HG02852 (cell line): Measurements from ENCODE around the gene CRHR2.
"Not testable (repeated sequence)": the region's sequence is repeated elsewhere in the genome, so short reads cannot be mapped to it uniquely, and the experiment has no call there.

Experiments used
- ATAC-seq: cut with Tn5 transposase; IDR thresholded peaks from one replicate; pipeline ENCODE4 v1.9.1; 2021; ENCODE audit warnings: mild to moderate bottlenecking, moderate library complexity; ENCODE audit not compliant: unreplicated experiment

Gene CRHR2

GRCh38 chr7:30682212-30683083, at the start of gene CRHR2:
Gene CRHR2 (minus strand): TSS chr7:30682456. CDS start chr7:30682280, 176 bp downstream.
- ATAC-seq = no peak

GRCh38 chr7:30731581-30731980, 49.3 kb upstream of the CRHR2 start:
- ATAC-seq = no peak

- no peak for ATAC-seq
Measured at GRCh38 chr7:30730996-30731395, 48.7 kb upstream of the CRHR2 start.

GRCh38 chr7:30730097-30730496, 47.8 kb upstream of the CRHR2 start:
- ATAC-seq = no peak

GRCh38 chr7:30729642-30730041, 47.4 kb upstream of the CRHR2 start:
- no peak for ATAC-seq

GRCh38 chr7:30728591-30729100, 46.4 kb upstream of the CRHR2 start:
- no peak for ATAC-seq

- ATAC-seq = no peak
Measured at GRCh38 chr7:30727061-30727945, 45.0 kb upstream of the CRHR2 start.

- ATAC-seq = no peak
Measured at GRCh38 chr7:30726296-30727006, 44.2 kb upstream of the CRHR2 start.

- ATAC-seq = no peak
Measured at GRCh38 chr7:30723776-30724175, 41.5 kb upstream of the CRHR2 start.

GRCh38 chr7:30722671-30723070, 40.4 kb upstream of the CRHR2 start:
- no peak for ATAC-seq

GRCh38 chr7:30722187-30722586, 39.9 kb upstream of the CRHR2 start:
- ATAC-seq = no peak

GRCh38 chr7:30721211-30721610, 39.0 kb upstream of the CRHR2 start:
- no peak for ATAC-seq

- ATAC-seq = not testable (repeated sequence)
Measured at GRCh38 chr7:30719434-30719833, 37.2 kb upstream of the CRHR2 start.

- ATAC-seq = no peak
Measured at GRCh38 chr7:30717181-30717580, 34.9 kb upstream of the CRHR2 start.

GRCh38 chr7:30714129-30714528, 31.9 kb upstream of the CRHR2 start:
- no peak for ATAC-seq

GRCh38 chr7:30713392-30713791, 31.1 kb upstream of the CRHR2 start:
- no peak for ATAC-seq

GRCh38 chr7:30710669-30711068, 28.4 kb upstream of the CRHR2 start:
- ATAC-seq = no peak

- ATAC-seq = no peak
Measured at GRCh38 chr7:30709549-30709948, 27.3 kb upstream of the CRHR2 start.

GRCh38 chr7:30708983-30709382, 26.7 kb upstream of the CRHR2 start:
- ATAC-seq = no peak

- no peak for ATAC-seq
Measured at GRCh38 chr7:30708412-30708811, 26.2 kb upstream of the CRHR2 start.
